Prostate gland (tissue), 2 donors: ENCODE data around the gene FBXO47.
"Not testable (repeated sequence)": the region's sequence is repeated elsewhere in the genome, so short reads cannot be mapped to it uniquely, and the experiment has no call there.

Experiments
- CTCF ChIP-seq, 4 experiments: fragments of 200-600 bp in 2 of 4; fragments of 450-650 bp in 2 of 4; sonication (generic) in 2 of 4; IDR thresholded peaks; 1 replicate in 3 of 4; 2 replicates in 1 of 4; pipeline ENCODE4 v1.5.1; 2016 to 2019; ENCODE audit warnings: antibody characterized with exemption in 4 of 4, mild to moderate bottlenecking in 2 of 4, moderate library complexity in 2 of 4
- POLR2A ChIP-seq: fragments of 450-650 bp; IDR thresholded peaks from one replicate; pipeline ENCODE4 v1.6.1; 2016; ENCODE audit warnings: antibody characterized with exemption, mild to moderate bottlenecking

GRCh38 chr17:38953800-38954199, 13.4 kb downstream of the FBXO47 start:
- TF ChIP-seq CTCF (IDR thresholded peaks at IDR 0.05); POLR2A: not testable (repeated sequence)
